ENCODE data around the gene COQ10A.

GRCh38 chr12:56256326-56256960 is 10.3 kb upstream of the COQ10A start:
- TF ChIP-seq CTCF (IDR thresholded peaks at IDR 0.05 in 4 of 5, conservative IDR thresholded peaks at IDR 0.05 in 1 of 5): no peak
- no peak for TF ChIP-seq POLR2A (IDR thresholded peaks at IDR 0.05)

All from gastrocnemius medialis (tissue), 4 donors.